ENCODE data around the gene PCGF5.

DNA sequence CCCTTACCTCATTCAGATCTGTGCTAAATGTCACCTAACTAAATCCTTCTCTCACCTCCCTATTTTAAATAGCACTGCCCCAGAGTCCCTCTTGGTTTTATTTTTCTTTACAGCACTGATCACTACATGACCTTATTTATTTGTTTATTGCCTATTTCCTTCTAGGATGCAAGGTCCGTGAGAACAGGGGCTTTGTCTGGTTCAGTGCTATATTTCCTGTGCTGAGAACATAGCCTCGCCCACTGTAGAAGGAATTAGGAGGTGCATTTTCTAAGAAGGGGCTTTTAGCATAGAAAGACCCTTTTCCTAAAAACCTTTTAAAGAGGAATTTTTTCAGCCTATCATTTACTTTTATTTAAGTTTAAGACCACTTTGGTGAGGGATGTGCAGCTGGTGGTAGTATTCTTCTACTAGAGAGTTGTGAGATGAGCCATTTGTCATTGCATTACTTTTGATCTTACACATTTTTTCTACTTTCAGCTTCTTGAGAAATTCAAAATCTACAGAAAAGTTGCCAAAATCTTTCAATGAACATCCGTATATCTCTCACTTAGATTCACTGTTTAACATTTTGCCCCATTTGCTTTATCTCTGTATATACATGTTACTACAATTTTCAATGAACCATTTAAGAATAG, 13.5 kb upstream of the PCGF5 start:
- TF ChIP-seq, protein P1, sequence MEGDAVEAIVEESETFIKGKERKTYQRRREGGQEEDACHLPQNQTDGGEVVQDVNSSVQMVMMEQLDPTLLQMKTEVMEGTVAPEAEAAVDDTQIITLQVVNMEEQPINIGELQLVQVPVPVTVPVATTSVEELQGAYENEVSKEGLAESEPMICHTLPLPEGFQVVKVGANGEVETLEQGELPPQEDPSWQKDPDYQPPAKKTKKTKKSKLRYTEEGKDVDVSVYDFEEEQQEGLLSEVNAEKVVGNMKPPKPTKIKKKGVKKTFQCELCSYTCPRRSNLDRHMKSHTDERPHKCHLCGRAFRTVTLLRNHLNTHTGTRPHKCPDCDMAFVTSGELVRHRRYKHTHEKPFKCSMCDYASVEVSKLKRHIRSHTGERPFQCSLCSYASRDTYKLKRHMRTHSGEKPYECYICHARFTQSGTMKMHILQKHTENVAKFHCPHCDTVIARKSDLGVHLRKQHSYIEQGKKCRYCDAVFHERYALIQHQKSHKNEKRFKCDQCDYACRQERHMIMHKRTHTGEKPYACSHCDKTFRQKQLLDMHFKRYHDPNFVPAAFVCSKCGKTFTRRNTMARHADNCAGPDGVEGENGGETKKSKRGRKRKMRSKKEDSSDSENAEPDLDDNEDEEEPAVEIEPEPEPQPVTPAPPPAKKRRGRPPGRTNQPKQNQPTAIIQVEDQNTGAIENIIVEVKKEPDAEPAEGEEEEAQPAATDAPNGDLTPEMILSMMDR (conservative IDR thresholded peaks at IDR 0.05; ENCODE audit: low read length): no peak
- TF ChIP-seq EZH2phosphoT487 (IDR thresholded peaks at IDR 0.05; ENCODE audit: borderline replicate concordance): no peak
